DMS53 treated with DMSO at 0.1 percent for 48 hours (cell line): Measurements from ENCODE around the gene CDH23.

Experiments used
- DNase-seq: peaks from one replicate; lab custom pipeline; 2025; ENCODE audit not compliant: unreplicated experiment; lab: John Stamatoyannopoulos, UW

Gene CDH23

GRCh38 chr10:71463111-71463510, 66.4 kb downstream of the CDH23 start:
- no peak for DNase-seq

GRCh38 chr10:71465551-71466252, 69.0 kb downstream of the CDH23 start:
- no peak for DNase-seq

- no peak for DNase-seq
Measured at GRCh38 chr10:71466330-71466729, 69.6 kb downstream of the CDH23 start.

- no peak for DNase-seq
Measured at GRCh38 chr10:71467161-71467560, 70.4 kb downstream of the CDH23 start.

GRCh38 chr10:71467569-71468362, 71.0 kb downstream of the CDH23 start:
- no peak for DNase-seq

GRCh38 chr10:71468363-71469094, 71.8 kb downstream of the CDH23 start:
- no peak for DNase-seq

- no peak for DNase-seq
Measured at GRCh38 chr10:71471006-71471405, 74.3 kb downstream of the CDH23 start.

- DNase-seq: no peak
Measured at GRCh38 chr10:71471957-71472365, 75.2 kb downstream of the CDH23 start.

GRCh38 chr10:71472466-71472865, 75.7 kb downstream of the CDH23 start:
- no peak for DNase-seq

- DNase-seq: no peak
Measured at GRCh38 chr10:71472912-71473311, 76.2 kb downstream of the CDH23 start.

GRCh38 chr10:71473671-71474599, 77.2 kb downstream of the CDH23 start:
- no peak for DNase-seq

- no peak for DNase-seq
Measured at GRCh38 chr10:71474702-71475242, 78.1 kb downstream of the CDH23 start.

GRCh38 chr10:71475243-71475871, 78.6 kb downstream of the CDH23 start:
- DNase-seq: no peak

GRCh38 chr10:71476228-71477011, 79.7 kb downstream of the CDH23 start:
- DNase-seq: no peak

GRCh38 chr10:71478173-71478572, 81.5 kb downstream of the CDH23 start:
- DNase-seq: no peak

- DNase-seq: no peak
Measured at GRCh38 chr10:71478813-71479365, 82.2 kb downstream of the CDH23 start.

- no peak for DNase-seq
Measured at GRCh38 chr10:71479831-71480230, 83.1 kb downstream of the CDH23 start.

- no peak for DNase-seq
Measured at GRCh38 chr10:71480662-71481061, 83.9 kb downstream of the CDH23 start.
